GM18526 (cell line): ENCODE results near the gene LSM3.

Source experiments
- POLR2A ChIP-seq: IDR thresholded peaks from 3 replicates; pipeline ENCODE4 v1.6.1; 2011; ENCODE audit not compliant: insufficient read length; ENCODE audit errors: extremely low read depth

Gene LSM3

GRCh38 chr3:14244521-14245247 lies 66.1 kb downstream of the LSM3 start:
- no peak for TF ChIP-seq POLR2A

DNA sequence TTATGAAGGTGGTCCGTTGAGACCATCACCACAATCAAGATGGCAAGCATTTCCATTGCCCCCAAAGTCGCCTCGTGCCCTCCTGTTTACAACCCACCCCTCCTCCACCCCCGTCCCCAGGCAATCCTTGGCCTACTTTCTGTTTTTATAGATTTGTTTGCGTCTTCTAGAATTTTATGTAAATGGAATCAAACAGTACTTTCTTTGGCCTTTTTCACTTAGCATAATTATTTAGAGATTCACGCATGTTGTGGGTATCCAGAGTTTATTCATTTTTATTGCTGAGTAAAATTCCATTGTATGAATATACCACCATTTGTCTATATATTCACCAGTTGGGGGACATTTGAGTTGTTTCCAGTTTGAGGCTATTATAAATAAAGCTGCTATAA lies 66.6 kb downstream of the LSM3 start:
- no peak for TF ChIP-seq POLR2A

- no peak for TF ChIP-seq POLR2A
Observed at GRCh38 chr3:14245822-14246221, 67.2 kb downstream of the LSM3 start.

GRCh38 chr3:14246414-14246813 lies 67.8 kb downstream of the LSM3 start:
- TF ChIP-seq POLR2A: no peak

DNA sequence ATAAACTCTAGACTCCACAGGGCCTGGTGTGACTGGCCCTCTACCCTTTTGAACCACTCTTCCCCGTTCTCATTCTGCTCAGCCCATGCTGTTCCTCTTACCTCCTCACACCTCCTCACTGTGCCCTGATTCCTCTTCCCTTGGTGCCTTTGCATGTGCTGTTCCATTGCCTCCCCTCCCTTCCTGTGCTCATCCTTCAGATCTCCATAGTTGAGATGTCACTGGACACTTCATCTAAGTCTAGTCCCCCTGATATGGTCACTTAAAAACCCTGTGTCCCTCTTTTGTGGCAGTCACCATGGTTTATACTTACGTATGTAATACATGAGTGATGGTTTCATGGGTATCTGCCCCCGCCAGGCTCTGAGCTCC lies 69.8 kb downstream of the LSM3 start:
- TF ChIP-seq POLR2A: no peak

DNA sequence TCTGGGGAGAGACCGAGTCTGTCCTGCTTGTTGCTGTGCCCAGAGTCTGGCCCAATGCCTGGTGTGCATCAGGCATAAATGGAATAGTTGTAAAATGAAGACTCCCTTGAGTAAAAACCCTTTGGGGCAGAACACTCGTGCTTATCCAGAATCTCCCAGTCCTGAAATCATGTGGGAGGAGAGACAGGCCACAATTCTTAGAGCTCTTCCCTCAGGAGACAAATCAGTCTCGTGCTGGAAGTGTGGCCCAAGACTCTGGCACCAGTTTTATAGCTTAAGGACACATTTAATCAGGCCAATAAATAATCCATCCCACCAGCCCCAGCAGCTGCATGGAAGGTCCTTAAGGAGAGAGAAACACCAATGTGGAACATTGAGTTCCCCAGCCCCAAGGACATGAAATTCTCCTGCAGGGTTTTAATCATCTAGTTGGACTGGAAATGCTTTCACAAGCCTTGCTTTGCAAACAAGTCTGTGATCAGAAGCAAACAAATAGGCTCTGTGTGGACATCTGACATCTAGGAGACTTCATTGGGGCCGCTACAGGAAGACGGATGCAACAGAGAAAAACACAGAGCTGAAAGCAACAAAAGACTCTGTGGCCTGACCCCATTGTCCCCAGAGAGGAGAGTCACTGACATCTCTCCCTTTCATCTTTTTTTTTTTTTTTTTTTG lies 70.4 kb downstream of the LSM3 start:
- no peak for TF ChIP-seq POLR2A
